HG03103 (cell line): ENCODE results near the gene IGSF8.

Experiments
- ATAC-seq: cut with Tn5 transposase; IDR thresholded peaks from one replicate; pipeline ENCODE4 v1.9.1; 2021; ENCODE audit warnings: low read depth; ENCODE audit not compliant: unreplicated experiment

IGSF8 gene

GRCh38 chr1:160107512-160107911 lies 9.1 kb upstream of the IGSF8 start:
- ATAC-seq = no peak

GRCh38 chr1:160105155-160105554 lies 6.7 kb upstream of the IGSF8 start:
- ATAC-seq = no peak

GRCh38 chr1:160104486-160104885 lies 6.1 kb upstream of the IGSF8 start:
- no peak for ATAC-seq

- no peak for ATAC-seq
These were observed 5.4 kb upstream of the IGSF8 start for GRCh38 chr1:160103658-160104408.

GRCh38 chr1:160101717-160102522 lies 3.5 kb upstream of the IGSF8 start:
- ATAC-seq = no peak

- ATAC-seq = peak; percentile 31
These were observed 2.8 kb upstream of the IGSF8 start for GRCh38 chr1:160101037-160101716.

- ATAC-seq = no peak
These were observed 1.4 kb upstream of the IGSF8 start for GRCh38 chr1:160099716-160100375.

GRCh38 chr1:160098852-160099561 lies 588 bp upstream of the IGSF8 start:
- peak; percentile 64 for ATAC-seq

- ATAC-seq = no peak
These were observed 1.1 kb downstream of the IGSF8 start for GRCh38 chr1:160097151-160097910.

- no peak for ATAC-seq
These were observed 1.9 kb downstream of the IGSF8 start for GRCh38 chr1:160096274-160097116.

GRCh38 chr1:160095382-160096105 lies 2.9 kb downstream of the IGSF8 start:
- ATAC-seq = no peak

GRCh38 chr1:160094806-160095205 lies 3.6 kb downstream of the IGSF8 start:
- no peak for ATAC-seq

- ATAC-seq = no peak
These were observed 4.2 kb downstream of the IGSF8 start for GRCh38 chr1:160094291-160094625.

GRCh38 chr1:160093624-160094290 lies 4.7 kb downstream of the IGSF8 start:
- no peak for ATAC-seq

GRCh38 chr1:160093069-160093395 lies 5.4 kb downstream of the IGSF8 start:
- no peak for ATAC-seq

GRCh38 chr1:160092366-160093068 lies 5.9 kb downstream of the IGSF8 start:
- no peak for ATAC-seq

GRCh38 chr1:160091666-160092223 lies 6.7 kb downstream of the IGSF8 start:
- no peak for ATAC-seq
